UCSD-AML1 (cell line): ENCODE results near the gene RAPGEF2.
"Not testable (repeated sequence)": the region's sequence is repeated elsewhere in the genome, so short reads cannot be mapped to it uniquely, and the experiment has no call there.

Experiments
- DNase-seq: peaks from one replicate; lab custom pipeline; 2025; ENCODE audit not compliant: unreplicated experiment; lab: John Stamatoyannopoulos, UW

Gene RAPGEF2, protein sequence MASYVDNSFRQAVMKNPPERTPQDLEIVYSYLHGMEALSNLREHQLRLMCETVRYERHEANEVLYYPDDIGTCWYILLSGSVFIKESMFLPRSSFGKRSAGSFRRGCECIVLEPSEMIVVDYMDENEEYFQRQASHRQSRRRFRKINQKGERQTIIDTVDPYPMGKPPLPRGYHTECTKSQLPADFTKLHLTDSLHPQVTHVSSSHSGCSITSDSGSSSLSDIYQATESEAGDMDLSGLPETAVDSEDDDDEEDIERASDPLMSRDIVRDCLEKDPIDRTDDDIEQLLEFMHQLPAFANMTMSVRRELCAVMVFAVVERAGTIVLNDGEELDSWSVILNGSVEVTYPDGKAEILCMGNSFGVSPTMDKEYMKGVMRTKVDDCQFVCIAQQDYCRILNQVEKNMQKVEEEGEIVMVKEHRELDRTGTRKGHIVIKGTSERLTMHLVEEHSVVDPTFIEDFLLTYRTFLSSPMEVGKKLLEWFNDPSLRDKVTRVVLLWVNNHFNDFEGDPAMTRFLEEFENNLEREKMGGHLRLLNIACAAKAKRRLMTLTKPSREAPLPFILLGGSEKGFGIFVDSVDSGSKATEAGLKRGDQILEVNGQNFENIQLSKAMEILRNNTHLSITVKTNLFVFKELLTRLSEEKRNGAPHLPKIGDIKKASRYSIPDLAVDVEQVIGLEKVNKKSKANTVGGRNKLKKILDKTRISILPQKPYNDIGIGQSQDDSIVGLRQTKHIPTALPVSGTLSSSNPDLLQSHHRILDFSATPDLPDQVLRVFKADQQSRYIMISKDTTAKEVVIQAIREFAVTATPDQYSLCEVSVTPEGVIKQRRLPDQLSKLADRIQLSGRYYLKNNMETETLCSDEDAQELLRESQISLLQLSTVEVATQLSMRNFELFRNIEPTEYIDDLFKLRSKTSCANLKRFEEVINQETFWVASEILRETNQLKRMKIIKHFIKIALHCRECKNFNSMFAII (N-terminal part only)

DNA sequence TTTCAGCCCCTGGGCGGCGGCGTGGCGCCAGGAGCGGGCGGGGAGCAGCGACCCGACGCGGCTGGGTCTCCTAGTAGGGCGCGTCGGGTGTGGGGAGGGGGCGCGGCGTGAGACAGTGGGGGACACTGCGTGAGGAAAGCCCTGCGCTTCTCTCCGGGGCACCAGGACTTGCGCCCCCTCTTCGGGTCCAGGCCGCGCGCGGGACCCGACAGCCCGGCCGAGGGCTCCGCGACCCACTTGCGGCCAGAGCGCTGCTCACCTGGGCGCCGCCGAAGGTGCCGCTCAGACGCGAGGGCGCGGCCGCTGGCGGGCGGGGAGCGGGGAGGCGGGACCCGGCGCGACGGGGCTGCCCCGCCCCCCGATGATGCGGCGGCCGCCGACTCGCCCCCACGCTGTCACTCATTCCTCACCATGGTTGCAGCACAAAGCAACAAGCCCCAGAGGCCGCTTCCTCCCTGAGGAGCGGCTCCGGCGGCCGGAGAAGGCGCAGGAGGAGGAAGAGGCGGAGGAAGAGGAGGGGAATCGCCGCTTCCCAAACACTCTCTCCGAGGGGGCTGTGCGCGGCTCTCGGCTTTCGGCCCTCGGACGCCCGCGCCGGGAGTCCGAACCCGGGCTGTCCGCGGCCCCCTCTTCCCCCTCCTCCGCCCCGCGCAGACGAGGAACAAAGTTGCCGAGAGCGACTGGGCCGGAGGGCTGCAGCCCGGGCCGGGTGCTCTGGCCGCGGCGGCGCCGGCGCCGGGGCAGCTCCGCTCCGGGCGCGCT, at the start of gene RAPGEF2:
RAPGEF2 (plus strand) TSS at position 458 of the 762 bp plus-strand sequence. CDS start 1,084 bp downstream, outside the sequence.
- DNase-seq = peak; percentile 89

DNA sequence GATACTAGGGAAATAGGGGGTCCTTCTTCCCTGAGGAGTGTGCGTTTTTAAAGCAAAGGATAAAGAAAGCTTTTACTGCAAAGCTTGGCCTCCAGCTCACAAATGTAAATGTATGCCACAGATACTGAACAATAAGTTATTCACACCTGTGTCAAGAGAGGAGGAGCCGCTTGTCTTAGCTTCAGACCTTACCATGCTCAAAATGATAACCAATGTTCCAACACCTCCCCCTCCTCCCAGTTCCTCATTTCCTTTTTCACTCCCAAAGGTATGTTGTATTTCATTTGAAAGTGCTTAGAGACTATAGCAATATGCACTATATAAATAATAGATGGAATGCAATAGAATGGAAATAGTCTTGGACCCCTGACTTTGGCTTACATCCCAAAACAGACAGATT, 47.0 kb upstream of the RAPGEF2 start:
- no peak for DNase-seq

DNA sequence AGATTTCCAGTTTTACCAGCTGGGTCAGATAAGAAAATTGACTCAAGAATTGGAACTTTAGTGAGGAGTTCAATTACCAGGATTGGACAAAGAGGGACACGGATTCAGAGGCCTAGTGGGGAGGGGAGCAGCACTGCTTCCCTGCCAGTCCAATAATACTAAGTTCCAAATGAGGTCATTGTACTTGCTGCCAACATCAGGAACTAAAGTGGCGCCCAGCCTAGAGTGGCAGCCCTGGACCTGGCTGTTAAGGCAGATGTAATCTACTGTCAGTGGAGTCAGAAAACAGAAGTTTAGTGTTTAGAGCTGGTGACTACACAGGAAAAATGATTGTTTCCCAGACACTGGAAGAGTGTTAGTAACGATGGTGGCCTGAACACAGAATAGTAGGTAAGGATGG, 42.7 kb upstream of the RAPGEF2 start:
- no peak for DNase-seq

DNA sequence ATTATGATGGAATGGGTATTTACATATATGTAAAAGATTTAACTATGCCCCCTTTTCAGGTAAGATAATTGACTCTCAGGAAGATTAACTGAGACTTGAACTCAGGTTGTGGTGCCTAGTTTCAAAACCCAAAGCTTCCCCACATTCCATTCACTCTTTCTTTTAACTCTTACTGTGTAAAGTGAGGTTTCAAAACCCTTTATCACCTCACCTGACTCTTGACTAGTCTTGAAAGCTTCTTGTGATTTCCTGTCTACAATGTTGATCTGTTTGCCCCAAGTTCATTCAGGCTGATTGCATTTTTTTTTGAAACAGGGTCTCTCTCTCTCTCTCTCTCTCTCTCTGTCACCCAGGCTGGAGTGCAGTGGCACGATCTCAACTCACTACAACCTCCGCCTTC, 40.5 kb upstream of the RAPGEF2 start:
- DNase-seq = no peak

DNA sequence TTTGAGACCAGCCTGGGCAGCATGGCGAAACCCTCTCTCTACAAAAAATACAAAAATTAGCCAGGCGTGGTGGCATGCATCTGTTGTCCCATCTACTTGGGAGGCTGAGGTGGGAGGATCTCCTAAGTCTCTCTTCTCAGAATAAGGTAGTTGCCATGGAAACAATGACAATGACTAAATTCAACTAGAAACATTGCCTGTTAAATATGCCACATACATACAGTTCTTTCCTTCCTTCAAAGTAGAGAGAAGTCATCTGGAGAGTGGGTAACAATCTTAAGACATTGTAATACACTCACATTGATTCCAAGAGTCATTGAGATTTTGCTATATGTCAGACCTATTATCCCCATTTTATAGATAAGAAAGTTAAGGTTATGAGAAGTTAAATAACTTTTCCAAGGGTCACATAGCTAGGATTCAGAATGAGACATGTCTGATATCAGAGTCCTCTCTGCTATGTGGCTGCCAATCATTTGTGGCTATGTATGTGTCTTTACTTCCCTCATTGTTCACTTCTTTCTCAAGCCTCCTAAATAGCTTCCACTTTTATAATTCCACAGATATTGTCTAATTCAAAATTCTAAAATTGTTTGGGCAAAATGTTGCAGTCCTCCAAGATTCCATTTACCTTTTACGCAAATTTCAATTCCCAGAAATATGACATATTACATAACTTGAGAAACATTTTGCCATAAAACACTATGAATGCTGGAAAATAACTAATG, 37.2 kb upstream of the RAPGEF2 start:
- DNase-seq = no peak

DNA sequence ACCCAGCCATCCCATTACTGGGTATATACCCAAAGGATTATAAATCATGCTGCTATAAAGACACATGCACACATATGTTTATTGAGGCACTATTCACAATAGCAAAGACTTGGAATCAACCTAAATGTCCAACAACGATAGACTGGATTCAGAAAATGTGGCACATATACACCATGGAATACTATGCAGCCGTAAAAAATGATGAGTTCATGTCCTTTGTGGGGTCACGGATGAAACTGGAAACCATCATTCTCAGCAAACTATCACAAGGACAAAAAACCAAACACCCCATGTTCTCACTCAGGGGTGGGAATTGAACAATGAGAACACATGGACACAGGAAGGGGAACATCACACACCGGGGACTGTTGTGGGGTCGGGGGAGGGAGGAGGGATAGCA, 34.7 kb upstream of the RAPGEF2 start:
- not testable (repeated sequence) for DNase-seq

DNA sequence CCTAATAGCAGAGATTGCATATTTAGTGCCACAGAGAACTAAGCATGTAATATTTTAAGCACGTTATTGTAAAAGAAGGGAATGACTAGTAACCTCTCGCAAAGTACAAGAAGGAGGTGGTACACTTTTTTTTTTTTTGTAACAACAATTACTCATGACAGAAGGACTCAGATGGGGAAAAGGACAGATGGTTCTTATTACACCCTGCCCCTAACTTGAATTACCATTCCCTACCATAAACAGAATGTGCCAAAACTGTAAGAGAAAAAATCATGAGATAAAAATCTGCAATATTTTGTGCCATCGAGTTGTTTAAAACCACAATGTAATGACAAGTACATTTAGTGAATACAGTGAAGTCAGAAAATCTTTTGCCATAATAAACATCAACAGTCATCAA, 33.0 kb upstream of the RAPGEF2 start:
- no peak for DNase-seq

DNA sequence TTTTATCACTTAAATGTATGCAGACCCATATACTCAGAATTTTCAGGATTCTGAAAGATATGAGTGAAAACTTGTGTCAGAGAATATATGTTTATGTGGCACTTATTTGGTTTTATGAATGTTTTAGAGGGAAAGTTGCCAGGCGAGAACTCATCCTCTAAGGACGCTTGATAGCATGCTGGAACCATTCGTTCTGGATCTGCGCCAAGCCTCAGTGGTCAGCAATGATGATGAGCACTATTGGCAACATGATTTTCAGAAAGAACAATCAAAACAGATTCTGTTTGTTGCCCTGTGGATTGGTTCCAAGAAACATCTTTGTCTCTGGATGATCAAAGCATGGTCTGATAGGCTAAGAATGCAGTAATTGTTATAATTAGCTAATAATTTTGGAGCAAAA, 32.1 kb upstream of the RAPGEF2 start:
- no peak for DNase-seq

DNA sequence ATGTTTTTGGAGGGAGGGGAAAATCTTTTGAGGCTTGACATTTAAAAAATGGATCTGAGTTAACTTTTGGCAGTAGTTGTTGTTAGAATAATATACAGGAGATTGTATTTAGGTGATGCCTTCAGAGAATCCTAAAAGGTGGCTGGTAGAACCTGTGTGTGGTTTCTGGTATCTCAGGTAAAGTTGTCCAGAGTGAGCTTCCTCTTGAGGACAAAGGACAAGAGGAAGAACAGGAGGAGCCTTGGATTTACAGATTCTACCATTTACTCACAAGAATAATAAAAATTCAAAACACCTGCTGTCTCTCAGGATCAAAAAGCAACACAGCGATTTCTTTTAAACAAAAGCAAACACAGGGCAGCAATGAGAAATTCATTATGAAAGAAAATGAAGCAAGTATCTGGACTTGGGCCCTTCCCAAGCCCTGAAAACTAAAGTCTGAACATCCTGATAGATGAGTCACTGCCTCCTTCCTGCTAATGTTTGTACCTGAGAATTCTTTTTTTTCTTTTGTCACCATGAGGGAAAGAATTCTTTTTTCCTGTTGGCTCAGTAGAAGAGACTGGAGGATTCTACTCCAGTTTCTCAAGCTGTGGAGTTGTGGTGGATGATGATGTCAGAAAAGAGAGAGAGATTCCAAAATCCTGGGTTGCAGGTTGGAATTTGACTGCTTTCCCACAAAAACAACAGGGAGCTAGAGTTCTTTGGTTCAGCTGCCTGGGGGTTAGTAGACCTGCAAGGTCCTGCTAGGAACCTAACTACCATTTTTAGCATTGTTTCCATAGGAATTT, 31.5 kb upstream of the RAPGEF2 start:
- DNase-seq = no peak

DNA sequence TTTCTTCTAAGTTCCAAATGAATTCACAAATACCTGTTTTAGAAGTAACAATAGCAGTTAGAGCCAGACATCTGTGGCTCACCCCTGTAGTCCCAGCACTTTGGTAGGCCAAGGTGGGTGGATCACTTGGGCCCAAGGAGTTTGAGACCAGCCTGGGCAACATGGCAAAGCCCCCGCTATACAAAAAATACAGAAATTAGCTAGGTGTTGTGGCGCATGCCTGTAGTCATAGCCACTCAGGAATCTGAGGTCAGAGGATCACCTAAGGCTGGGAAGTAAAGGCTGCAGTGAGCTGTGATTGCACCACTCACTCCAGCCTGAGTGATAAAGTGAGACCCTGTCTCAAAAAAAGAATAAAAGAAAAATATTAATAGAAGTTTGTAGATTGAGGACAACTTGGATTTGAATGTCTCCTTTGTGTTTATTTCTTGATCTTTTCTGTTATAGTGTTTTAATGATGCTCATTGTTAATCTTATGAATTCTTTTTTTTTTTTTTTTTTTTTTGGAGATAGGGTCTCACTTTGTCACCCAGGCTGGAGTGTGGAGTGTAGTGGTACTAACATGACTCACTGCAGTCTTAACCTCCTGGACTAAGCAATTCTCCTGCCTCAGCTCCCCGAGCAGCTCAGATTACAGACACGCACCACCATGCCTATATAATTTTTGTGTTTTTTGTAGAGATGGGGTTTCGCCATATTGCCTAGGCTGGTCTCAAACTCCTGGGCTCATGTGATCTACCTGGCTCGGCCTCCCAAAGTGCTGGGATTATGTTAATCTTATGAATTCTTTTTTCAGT, 30.7 kb upstream of the RAPGEF2 start:
- DNase-seq = no peak

DNA sequence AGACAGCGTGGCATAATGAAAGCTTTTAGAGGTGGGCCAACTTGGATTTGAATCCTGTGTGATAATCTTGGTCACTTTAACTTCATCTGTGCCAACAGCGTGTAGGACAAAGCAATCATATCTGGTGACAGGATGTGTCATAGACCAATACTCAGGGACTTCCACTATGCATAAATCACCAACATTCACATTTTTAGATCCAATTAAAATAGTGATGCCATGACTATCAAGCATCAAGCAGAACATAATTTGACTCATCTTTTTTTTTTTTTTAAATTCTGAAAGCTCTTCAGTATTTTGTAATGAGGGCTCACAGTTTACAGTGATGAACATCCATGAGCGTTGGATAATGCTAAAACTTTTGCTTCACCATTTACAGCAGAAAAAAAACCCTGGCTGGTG, 27.3 kb upstream of the RAPGEF2 start:
- no peak for DNase-seq

DNA sequence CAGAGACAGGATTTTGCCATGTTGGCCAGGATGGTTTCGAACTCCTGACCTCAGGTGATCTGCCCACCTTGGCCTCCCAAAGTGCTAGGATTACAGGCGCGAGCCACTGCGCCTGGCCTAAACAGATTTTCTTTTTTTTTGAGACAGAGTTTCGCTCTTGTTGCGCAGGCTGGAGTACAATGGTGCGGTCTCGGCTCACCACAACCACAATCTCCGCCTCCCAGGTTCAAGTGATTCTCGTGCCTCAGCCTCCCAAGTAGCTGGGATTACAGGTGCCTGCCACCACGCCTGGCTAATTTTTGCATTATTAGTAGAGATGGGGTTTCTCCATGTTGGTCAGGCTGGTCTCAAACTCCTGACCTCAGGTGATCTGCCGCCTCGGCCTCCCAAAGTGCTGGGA, 25.9 kb upstream of the RAPGEF2 start:
- DNase-seq = not testable (repeated sequence)

DNA sequence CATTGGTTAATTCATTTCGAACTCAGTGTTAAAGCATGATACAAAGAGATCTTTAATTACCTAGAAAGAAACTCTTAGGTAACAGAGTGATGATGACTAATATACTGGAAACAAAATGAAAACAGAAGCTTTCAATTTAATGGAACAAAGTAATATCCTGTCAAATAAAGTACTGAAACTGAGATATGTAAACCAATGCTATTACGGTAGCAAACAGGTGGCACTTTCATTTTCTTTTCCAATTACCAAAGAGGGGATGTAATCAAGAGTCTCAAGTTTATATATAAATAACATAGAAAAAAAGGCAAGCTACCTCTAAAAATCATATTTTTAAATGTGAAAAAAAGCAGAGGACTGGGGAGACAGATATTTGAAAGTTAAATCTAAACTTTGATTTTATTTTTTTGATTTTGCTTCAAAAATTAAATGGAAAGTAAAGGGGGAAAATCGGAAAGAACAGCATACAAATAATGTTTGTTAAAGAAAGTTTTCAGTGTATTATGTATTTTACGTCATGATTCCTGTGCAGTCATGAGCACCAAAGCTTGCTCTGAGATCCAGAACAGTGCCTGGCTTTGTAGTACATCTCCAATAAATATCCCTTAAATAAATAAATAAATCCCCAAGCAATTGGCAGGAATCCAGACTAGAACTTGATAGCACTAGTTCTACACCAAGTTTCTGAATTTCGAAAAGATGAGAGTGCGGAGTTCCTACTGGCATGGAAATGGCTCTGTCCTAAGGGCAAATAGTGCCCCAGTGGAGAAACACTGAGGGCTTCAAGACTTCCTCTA, 25.0 kb upstream of the RAPGEF2 start:
- no peak for DNase-seq

DNA sequence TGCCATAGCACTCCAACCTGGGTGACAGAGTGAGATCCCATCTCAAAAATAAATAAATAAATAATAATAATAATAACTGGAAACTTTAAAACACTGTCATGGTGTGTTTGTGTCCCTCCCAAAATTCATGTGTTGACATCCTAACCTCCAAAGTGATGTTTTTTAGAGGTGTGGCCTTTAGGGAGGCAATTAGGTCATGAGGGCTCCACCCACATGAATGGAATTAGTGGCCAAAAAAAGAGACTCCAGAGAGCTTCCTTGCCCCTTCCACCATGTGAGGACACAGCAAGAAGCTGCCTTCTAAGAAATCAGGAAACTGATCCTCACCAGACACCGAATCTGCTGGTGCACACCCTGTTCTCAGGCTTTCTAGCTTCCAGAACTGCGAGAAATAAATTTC, 23.8 kb upstream of the RAPGEF2 start:
- no peak for DNase-seq

DNA sequence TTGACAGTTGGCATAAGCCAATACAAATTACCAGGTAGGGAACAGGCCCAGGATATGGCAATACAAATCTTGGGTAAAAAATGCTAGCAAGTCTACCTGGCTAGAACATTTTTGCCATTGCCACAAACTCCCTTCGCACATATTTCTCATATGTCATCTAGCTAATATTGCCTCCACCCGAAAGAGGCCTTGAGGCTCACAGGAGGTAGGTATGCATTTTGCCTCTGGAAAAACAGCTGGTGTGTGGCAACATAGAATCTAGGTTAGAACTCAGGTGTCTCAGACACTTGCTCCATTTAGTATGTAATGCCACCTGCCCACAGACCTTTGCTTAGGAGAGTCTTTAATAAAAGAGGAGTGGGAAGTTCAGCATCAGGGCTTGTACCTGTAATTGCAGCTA, 16.3 kb upstream of the RAPGEF2 start:
- DNase-seq = no peak

DNA sequence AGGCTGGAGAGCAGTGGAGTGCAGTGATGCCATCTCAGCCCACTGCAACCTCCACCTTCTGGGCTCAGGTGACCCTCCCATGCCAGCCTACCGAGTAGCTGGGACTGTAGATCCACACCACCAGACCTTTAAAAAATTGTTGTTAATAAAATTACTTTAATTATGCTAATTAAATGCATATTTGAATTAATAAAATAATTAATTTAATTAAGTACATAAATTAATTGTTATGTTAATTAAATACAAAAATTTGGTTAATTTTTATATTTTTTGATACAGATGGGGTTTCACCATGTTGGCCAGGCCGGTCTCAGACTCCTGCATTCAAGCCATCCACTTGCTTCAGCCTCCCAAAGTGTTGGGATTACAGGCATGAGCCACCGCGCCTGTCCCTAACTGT, 12.6 kb upstream of the RAPGEF2 start:
- DNase-seq = no peak

DNA sequence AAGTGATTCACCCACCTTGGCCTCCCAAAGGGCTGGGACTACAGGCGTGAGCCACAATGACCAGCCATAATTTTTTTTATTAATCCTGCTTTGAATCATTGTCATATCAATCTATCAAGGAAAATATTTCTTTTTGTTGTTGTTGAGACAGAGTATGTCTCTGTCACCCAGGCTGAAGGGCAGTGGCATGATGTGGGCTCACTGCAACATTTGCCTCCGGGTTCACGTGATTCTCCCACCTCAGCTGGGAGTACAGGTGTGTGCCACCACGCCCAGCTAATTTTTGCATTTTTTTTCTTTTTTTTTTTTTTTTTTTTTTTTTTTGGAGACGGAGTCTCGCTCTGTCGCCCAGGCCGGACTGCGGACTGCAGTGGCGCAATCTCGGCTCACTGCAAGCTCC, 8.7 kb upstream of the RAPGEF2 start:
- DNase-seq = not testable (repeated sequence)

DNA sequence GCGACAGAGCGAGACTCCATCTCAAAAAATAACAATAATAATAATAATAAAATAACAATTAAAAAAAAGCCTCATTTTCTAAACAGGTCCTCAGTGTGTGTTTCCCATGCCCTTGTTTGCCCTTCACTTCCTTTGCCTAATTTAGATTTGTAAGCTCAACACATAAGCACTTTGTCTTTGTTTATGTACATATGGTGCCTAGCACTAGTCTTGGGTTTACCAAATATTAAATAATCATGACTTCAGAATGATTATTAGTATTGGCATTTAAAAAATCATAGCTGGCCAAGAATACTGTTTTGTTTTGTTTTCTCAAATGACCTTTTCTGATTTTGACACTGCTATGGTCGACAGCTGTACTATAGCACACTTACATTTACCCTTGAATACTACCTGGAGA, 6.4 kb upstream of the RAPGEF2 start:
- no peak for DNase-seq
